PC-9 (cell line): ENCODE measurements around the gene VEPH1. TPM values are rescaled to one million over a fixed set of nuclear protein-coding genes. Genes with fewer than 3 reads are reported as not detected.

Source experiments
- BruUV-seq: library from RNA; stranded (reverse); fragments of 400-500 nt; replicated peaks from 2 replicates; lab custom pipeline; 2021; lab: Mats Ljungman, UMichigan
- CTCF ChIA-PET: fragments of 300-600 bp; sonication (Branson Sonifier 250); formaldehyde crosslinking; loops from one replicate; lab custom pipeline; 2022; ENCODE audit warnings: antibody characterized with exemption; lab: Charles Lee
- POLR2A ChIA-PET: fragments of 300-600 bp; sonication (Branson Sonifier 250); formaldehyde crosslinking; loops from one replicate; lab custom pipeline; 2022; ENCODE audit warnings: antibody characterized with exemption; ENCODE audit not compliant: unreplicated experiment; lab: Charles Lee
- DNase-seq, 2 experiments: peaks; one replicate each; pipeline versions ENCODE4 v3.0.0 to v3.0.0-alpha.2; 2015 to 2022; ENCODE audit warnings: mixed read lengths in 1 of 2
- H2AFZ ChIP-seq: fragments of 200-600 bp; sonication (generic); 2 replicates; pipeline ENCODE4 v1.8.1; 2017; ENCODE audit warnings: antibody characterized with exemption
- H3F3A ChIP-seq: fragments of 200-600 bp; sonication (generic); 2 replicates; pipeline ENCODE4 v1.8.1; 2017; ENCODE audit warnings: antibody characterized with exemption, mild to moderate bottlenecking, low read depth; ENCODE audit not compliant: insufficient read depth
- H3K27ac ChIP-seq: fragments of 200-600 bp; sonication (generic); 2 replicates; pipeline ENCODE4 v1.6.1; 2016; ENCODE audit warnings: mixed run types
- H3K27me3 ChIP-seq: fragments of 200-600 bp; sonication (generic); 2 replicates; pipeline ENCODE4 v1.6.1; 2016; ENCODE audit warnings: low read depth, mixed run types; ENCODE audit not compliant: insufficient read depth
- H3K36me3 ChIP-seq: fragments of 200-600 bp; sonication (generic); 2 replicates; pipeline ENCODE4 v1.6.1; 2016; ENCODE audit warnings: low read depth, mixed run types
- H3K4me1 ChIP-seq: fragments of 200-600 bp; sonication (generic); replicated peaks from 2 replicates; pipeline ENCODE4 v1.6.1; 2016; ENCODE audit warnings: mixed run types; ENCODE audit not compliant: insufficient read depth
- H3K4me2 ChIP-seq: fragments of 200-600 bp; sonication (generic); 2 replicates; pipeline ENCODE4 v1.6.1; 2017; ENCODE audit warnings: mixed run types
- H3K4me3 ChIP-seq: fragments of 200-600 bp; sonication (generic); 2 replicates; pipeline ENCODE4 v1.6.1; 2016; ENCODE audit warnings: mixed run types
- H3K79me2 ChIP-seq: fragments of 200-600 bp; sonication (generic); 2 replicates; pipeline ENCODE4 v1.6.1; 2017; ENCODE audit warnings: low read depth, mixed run types
- H3K9me2 ChIP-seq: fragments of 200-600 bp; sonication (generic); 2 replicates; pipeline ENCODE4 v1.8.1; 2017; ENCODE audit warnings: mild to moderate bottlenecking; ENCODE audit not compliant: insufficient read depth
- H3K9me3 ChIP-seq: fragments of 200-600 bp; sonication (generic); 2 replicates; pipeline ENCODE4 v1.8.1; 2016; ENCODE audit warnings: low read depth; ENCODE audit not compliant: insufficient read depth
- H4K20me1 ChIP-seq: fragments of 200-600 bp; sonication (generic); 2 replicates; pipeline ENCODE4 v1.8.1; 2017; ENCODE audit not compliant: insufficient read depth
- EZH2 ChIP-seq: fragments of 200-600 bp; sonication (generic); IDR thresholded peaks from 2 replicates; pipeline ENCODE4 v1.8.0; 2017; ENCODE audit warnings: antibody characterized with exemption, low read depth
- intact Hi-C: fragments of 100-400 bp; cut with micrococcal nuclease; formaldehyde crosslinking; loops from one replicate; pipeline ENCODE4 v1.10.0; 2022; ENCODE audit not compliant: unreplicated experiment
- total RNA-seq: library from RNA; stranded (reverse); gene quantifications from 2 replicates; pipeline ENCODE4 v1.2.3, GENCODE V29; 2021
- TF ChIP-seq, protein P1 (sequence below): fragments of 200-600 bp; sonication (generic); conservative IDR thresholded peaks from 2 replicates; pipeline ENCODE4 v1.6.1; 2017; ENCODE audit warnings: mixed run types, antibody characterized with exemption, mild to moderate bottlenecking, moderate library complexity

The VEPH1 gene
- total RNA-seq, 1 experiment from 2014 or later, result 4.0 TPM

- Histone ChIP-seq H4K20me1 (no peaks in the 10 kb centered on the region), H3K27ac (no peak overlapping the region), H3K4me2 (no peak overlapping the region), H3F3A (no peaks in the 10 kb centered on the region), H3K9me2 (0 out of 2 replicates have a peak, but pooled peaks cover 4% of the 10 kb centered on the region), H3K4me3 (no peak overlapping the region), H3K27me3 (no peaks in the 10 kb centered on the region), H3K4me1 (no peaks in the 10 kb centered on the region; the same call in 1 of the 2 replicates), H3K36me3 (no peaks in the 10 kb centered on the region), H2AFZ (no peak overlapping the region), H3K9me3 (no peaks in the 10 kb centered on the region), H3K79me2 (no peaks in the 10 kb centered on the region)
- DNase-seq, result no peak
- ChIA-PET POLR2A (no interaction called here), CTCF (interaction anchor here (0.6 kb wide), 1 partner anchor 11 kb away, joined by 12 read pairs; no protein-coding TSS in a partner anchor)
- intact Hi-C loops, result no loop called here
- BruUV-seq, result no TSS peak
- TF ChIP-seq, protein P1, sequence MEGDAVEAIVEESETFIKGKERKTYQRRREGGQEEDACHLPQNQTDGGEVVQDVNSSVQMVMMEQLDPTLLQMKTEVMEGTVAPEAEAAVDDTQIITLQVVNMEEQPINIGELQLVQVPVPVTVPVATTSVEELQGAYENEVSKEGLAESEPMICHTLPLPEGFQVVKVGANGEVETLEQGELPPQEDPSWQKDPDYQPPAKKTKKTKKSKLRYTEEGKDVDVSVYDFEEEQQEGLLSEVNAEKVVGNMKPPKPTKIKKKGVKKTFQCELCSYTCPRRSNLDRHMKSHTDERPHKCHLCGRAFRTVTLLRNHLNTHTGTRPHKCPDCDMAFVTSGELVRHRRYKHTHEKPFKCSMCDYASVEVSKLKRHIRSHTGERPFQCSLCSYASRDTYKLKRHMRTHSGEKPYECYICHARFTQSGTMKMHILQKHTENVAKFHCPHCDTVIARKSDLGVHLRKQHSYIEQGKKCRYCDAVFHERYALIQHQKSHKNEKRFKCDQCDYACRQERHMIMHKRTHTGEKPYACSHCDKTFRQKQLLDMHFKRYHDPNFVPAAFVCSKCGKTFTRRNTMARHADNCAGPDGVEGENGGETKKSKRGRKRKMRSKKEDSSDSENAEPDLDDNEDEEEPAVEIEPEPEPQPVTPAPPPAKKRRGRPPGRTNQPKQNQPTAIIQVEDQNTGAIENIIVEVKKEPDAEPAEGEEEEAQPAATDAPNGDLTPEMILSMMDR, result no peak
- no peak for TF ChIP-seq EZH2
Observed at GRCh38 chr3:157220211-157220610, 283.0 kb downstream of the VEPH1 start.

DNA sequence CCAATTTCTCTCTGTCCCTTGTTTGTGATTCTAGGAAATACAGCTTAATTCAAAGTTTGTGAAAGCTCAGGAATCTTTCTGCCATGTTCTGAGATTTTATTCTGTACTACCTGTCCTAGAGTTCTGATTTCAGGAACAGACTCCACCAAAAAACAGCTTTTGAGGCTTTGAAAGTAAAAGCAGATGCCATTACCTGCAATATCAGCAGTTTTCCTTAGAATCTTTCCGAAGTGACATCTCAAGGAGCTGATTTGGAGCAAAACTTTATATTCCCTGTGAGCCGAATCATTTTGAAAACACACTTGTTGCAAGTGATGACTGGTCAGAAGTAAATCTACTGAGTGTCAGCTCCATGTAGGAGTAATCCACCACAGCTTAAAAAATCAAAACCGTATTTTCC, 284.0 kb downstream of the VEPH1 start:
- no peaks in the 10 kb centered on the region for H3K27me3 ChIP-seq
- no peak overlapping the region for H3K27ac ChIP-seq
- DNase-seq, result no peak
- BruUV-seq, result no TSS peak
- intact Hi-C loops, result no loop called here
- H3K4me3 ChIP-seq, result no peak overlapping the region
- ChIA-PET POLR2A (no interaction called here), CTCF (no interaction called here)
- no peaks in the 10 kb centered on the region for H3F3A ChIP-seq
- no peak overlapping the region for H3K4me2 ChIP-seq
- H4K20me1 ChIP-seq, result no peaks in the 10 kb centered on the region
- H3K36me3 ChIP-seq, result no peaks in the 10 kb centered on the region
- H3K9me3 ChIP-seq, result no peaks in the 10 kb centered on the region
- H3K4me1 ChIP-seq, result no peaks in the 10 kb centered on the region; the same call in 1 of the 2 replicates
- no peaks in the 10 kb centered on the region for H3K9me2 ChIP-seq
- H2AFZ ChIP-seq, result no peak overlapping the region
- no peak for TF ChIP-seq EZH2
- TF ChIP-seq, protein P1, result no peak
- H3K79me2 ChIP-seq, result no peaks in the 10 kb centered on the region

Other genes starting within 250 kb of the VEPH1 start
- gene PTX3, start 66.6 kb downstream of the VEPH1 start, total RNA-seq, result 0.59 and 1.1 TPM in 2 replicates